Esophagus muscularis mucosa (tissue), 3 donors: ENCODE data around the gene SH3RF3.

Source experiments
- CTCF ChIP-seq, 3 experiments: fragments of 200-600 bp in 2 of 3; fragments of 450-650 bp in 1 of 3; sonication (generic) in 2 of 3; IDR thresholded peaks; one replicate each; pipeline ENCODE4 v1.5.1; 2017 to 2019; ENCODE audit warnings: antibody characterized with exemption in 3 of 3, mild to moderate bottlenecking in 2 of 3, moderate library complexity in 1 of 3
- POLR2A ChIP-seq: fragments of 450-650 bp; IDR thresholded peaks from one replicate; pipeline ENCODE4 v1.6.1; 2017; ENCODE audit warnings: antibody characterized with exemption, moderate library complexity, mild to moderate bottlenecking, low read depth
- POLR2AphosphoS5 ChIP-seq, 2 donors: sonication (generic); formaldehyde crosslinking; IDR thresholded peaks; one replicate each; pipeline ENCODE4 v1.6.1; 2017; ENCODE audit warnings: antibody characterized with exemption in 2 of 2

- TF ChIP-seq CTCF (IDR thresholded peaks at IDR 0.05) (no peak), POLR2A (no peak), POLR2AphosphoS5 (IDR thresholded peaks at IDR 0.05) (no peak)
Measured at GRCh38 chr2:109284826-109285225, 155.8 kb downstream of the SH3RF3 start.
